Calu3 (cell line): Measurements from ENCODE around the gene ARID3C. TPM values are rescaled to one million over a fixed set of nuclear protein-coding genes. Genes with fewer than 3 reads are reported as not detected.

Experiments used
- Bru-seq: library from RNA; stranded (reverse); fragments of 400-500 nt; gene quantifications from one replicate; lab custom pipeline; 2021; lab: Mats Ljungman, UMichigan
- BruChase-seq, 2 experiments: library from RNA; stranded (reverse); fragments of 400-500 nt; gene quantifications; one replicate each; lab custom pipeline; 2021; lab: Mats Ljungman, UMichigan
- BruUV-seq: library from RNA; stranded (reverse); fragments of 400-500 nt; replicated peaks from 2 replicates; lab custom pipeline; 2021; lab: Mats Ljungman, UMichigan
- CTCF ChIA-PET: fragments of 300-600 bp; sonication (Branson Sonifier 250); formaldehyde crosslinking; loops from one replicate; lab custom pipeline; 2022; ENCODE audit warnings: antibody characterized with exemption; lab: Charles Lee
- DNase-seq: peaks from one replicate; pipeline ENCODE4 v3.0.0; 2022
- H3K27ac Mint-ChIP-seq: one replicate; pipeline ENCODE4 v1.8.0; 2022; ENCODE audit warnings: mixed read lengths; ENCODE audit not compliant: unreplicated experiment
- H3K27me3 Mint-ChIP-seq: one replicate; pipeline ENCODE4 v1.8.0; 2022; ENCODE audit warnings: mixed read lengths; ENCODE audit not compliant: unreplicated experiment
- H3K36me3 Mint-ChIP-seq: one replicate; pipeline ENCODE4 v1.8.0; 2022; ENCODE audit warnings: mild to moderate bottlenecking, moderate library complexity, mixed read lengths; ENCODE audit not compliant: insufficient read depth, unreplicated experiment
- H3K4me1 Mint-ChIP-seq: one replicate; pipeline ENCODE4 v1.8.0; 2022; ENCODE audit warnings: mild to moderate bottlenecking, low read depth, mixed read lengths; ENCODE audit not compliant: unreplicated experiment
- H3K4me3 Mint-ChIP-seq: one replicate; pipeline ENCODE4 v1.8.0; 2022; ENCODE audit warnings: mild to moderate bottlenecking, low read depth, moderate library complexity, mixed read lengths; ENCODE audit not compliant: unreplicated experiment
- H3K9me3 Mint-ChIP-seq: one replicate; pipeline ENCODE4 v1.8.0; 2022; ENCODE audit warnings: low read depth, mixed read lengths; ENCODE audit not compliant: unreplicated experiment
- CTCF ChIP-seq: fragments of 200-600 bp; IDR thresholded peaks from one replicate; pipeline ENCODE4 v1.8.0; 2022; ENCODE audit warnings: antibody characterized with exemption; ENCODE audit not compliant: unreplicated experiment
- intact Hi-C: fragments of 100-400 bp; cut with micrococcal nuclease; formaldehyde crosslinking; loops from one replicate; pipeline ENCODE4 v1.10.0; 2022; ENCODE audit not compliant: unreplicated experiment
- long read RNA-seq: library from polyadenylated mRNA; stranded (forward); transcript quantifications from one replicate; pipeline ENCODE4 v2.0.0, GENCODE V29; 2022
- total RNA-seq: library from RNA; stranded (reverse); gene quantifications from 2 replicates; pipeline ENCODE4 v1.2.3, GENCODE V29; 2022

Gene ARID3C, protein sequence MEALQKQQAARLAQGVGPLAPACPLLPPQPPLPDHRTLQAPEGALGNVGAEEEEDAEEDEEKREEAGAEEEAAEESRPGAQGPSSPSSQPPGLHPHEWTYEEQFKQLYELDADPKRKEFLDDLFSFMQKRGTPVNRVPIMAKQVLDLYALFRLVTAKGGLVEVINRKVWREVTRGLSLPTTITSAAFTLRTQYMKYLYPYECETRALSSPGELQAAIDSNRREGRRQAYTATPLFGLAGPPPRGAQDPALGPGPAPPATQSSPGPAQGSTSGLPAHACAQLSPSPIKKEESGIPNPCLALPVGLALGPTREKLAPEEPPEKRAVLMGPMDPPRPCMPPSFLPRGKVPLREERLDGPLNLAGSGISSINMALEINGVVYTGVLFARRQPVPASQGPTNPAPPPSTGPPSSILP
- total RNA-seq: not detected in 2 replicates
- percentile 9 among the genes with signal in this experiment for Bru-seq, nascent RNA
- not detected for BruChase-seq, experiment 1, labeled RNA remaining after a 6-hour chase
- percentile 18 among the genes with signal in this experiment for BruChase-seq, experiment 2, labeled RNA remaining after a 2-hour chase
- long read RNA-seq: 0 reads

DNA sequence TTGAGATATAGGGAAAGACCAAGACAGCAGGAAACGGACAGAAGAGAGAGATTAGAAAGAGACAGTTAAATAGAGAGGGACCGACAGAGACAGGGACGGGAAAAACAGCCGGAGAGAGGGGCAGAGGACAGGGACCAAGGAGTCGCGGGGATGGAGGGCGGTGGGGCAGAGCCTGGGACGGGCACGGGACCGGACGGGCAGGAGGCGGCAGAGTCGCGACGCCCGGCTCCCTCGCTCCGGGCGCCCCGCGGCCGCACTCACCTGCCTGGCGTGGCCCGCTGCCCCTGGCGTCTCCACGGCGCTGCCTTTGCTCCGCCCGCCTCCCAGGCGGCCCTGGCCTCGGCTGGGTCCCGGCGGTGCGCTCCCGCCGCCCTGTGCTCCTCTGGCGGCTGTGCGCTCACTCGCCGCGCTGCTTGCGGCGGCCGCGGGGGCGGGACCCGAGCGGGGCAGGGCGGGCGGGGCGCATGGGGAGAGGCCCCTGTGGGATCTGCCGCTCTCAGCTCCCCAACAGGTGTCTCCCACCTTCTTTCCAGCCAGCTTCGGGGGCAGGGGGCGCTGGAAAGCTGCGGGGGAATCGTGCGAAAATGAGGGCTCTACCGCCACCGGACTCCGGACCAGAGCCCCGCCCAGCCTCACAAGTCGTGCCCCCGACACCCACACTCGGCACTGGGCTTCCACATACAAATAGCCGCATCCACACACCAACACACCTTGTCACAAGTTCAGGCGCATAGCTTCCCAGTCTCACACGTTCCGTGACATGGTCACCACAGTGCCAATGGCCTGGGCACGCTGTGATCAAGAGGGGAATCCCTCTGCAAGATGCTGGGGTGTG, at the start of gene ARID3C:
Gene ARID3C (minus strand): TSS at position 411 of the 835 bp plus-strand sequence. CDS start 1,052 bp downstream, outside the sequence.
- Mint-ChIP-seq H3K36me3 (peaks cover 8% of the 10 kb centered on the region), H3K9me3 (no peaks in the 10 kb centered on the region), H3K4me3 (peak within 1 kb of the TSS; percentile 76), H3K27me3 (peaks cover 62% of the 10 kb centered on the region), H3K27ac (peak within 1 kb of the TSS; percentile 8), H3K4me1 (peaks cover 13% of the 10 kb centered on the region)
- BruUV-seq: no TSS peak
- no peak for TF ChIP-seq CTCF
- DNase-seq: no peak
- CTCF ChIA-PET: no interaction called here
- intact Hi-C loops: no loop called here

DNA sequence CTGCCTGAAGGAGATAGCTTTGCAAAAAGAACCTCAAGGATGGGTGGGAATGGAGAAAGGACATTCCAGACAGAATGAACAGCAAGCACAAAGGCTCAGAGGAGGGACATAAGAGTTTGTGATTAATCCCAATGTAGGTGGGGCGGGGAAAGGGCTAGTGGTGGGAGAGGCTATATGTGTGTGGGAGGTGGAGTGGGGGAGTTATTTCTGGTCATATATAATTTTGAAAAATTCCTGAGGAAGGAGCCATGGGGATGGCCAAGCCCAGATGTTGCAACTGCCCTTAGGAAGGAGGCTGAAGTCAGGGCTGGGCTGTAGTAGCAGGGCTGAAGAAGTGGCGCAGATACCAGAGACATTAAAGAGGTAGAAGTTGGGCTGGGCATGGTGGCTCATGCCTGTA, 47.0 kb upstream of the ARID3C start:
- Mint-ChIP-seq H3K4me1 (no peaks in the 10 kb centered on the region), H3K4me3 (no peak overlapping the region), H3K27ac (no peak overlapping the region), H3K9me3 (no peaks in the 10 kb centered on the region), H3K27me3 (no peaks in the 10 kb centered on the region), H3K36me3 (no peaks in the 10 kb centered on the region)
- intact Hi-C loops: no loop called here
- no peak for TF ChIP-seq CTCF
- no peak for DNase-seq
- CTCF ChIA-PET: no interaction called here
- no TSS peak for BruUV-seq

- intact Hi-C loops: no loop called here
- H3K27me3 Mint-ChIP-seq: no peaks in the 10 kb centered on the region
- H3K4me3 Mint-ChIP-seq: no peak overlapping the region
- H3K27ac Mint-ChIP-seq: no peak overlapping the region
- H3K9me3 Mint-ChIP-seq: no peaks in the 10 kb centered on the region
- CTCF ChIA-PET: interaction anchor here (1.0 kb wide), 1 partner anchor 27 kb away, joined by 3 read pairs; no protein-coding TSS in a partner anchor
- BruUV-seq: no TSS peak
- no peaks in the 10 kb centered on the region for H3K36me3 Mint-ChIP-seq
- peak; percentile 63 for TF ChIP-seq CTCF
- DNase-seq: peak; percentile 80
- H3K4me1 Mint-ChIP-seq: no peaks in the 10 kb centered on the region
Observed at GRCh38 chr9:34675048-34675714, 46.3 kb upstream of the ARID3C start.

GRCh38 chr9:34674440-34674839, 45.6 kb upstream of the ARID3C start:
- BruUV-seq: no TSS peak
- H3K27me3 Mint-ChIP-seq: peaks cover 5% of the 10 kb centered on the region
- CTCF ChIA-PET: interaction anchor here (1.0 kb wide), 1 partner anchor 28 kb away, joined by 3 read pairs; no protein-coding TSS in a partner anchor
- H3K36me3 Mint-ChIP-seq: no peaks in the 10 kb centered on the region
- no peak for TF ChIP-seq CTCF
- DNase-seq: no peak
- H3K27ac Mint-ChIP-seq: no peak overlapping the region
- no peak overlapping the region for H3K4me3 Mint-ChIP-seq
- H3K9me3 Mint-ChIP-seq: no peaks in the 10 kb centered on the region
- no peaks in the 10 kb centered on the region for H3K4me1 Mint-ChIP-seq
- intact Hi-C loops: no loop called here
